ENCODE results near the gene MAN2B2. TPM values are rescaled to one million over a fixed set of nuclear protein-coding genes. Genes with fewer than 3 reads are reported as not detected.
A peak's percentile ranks its signal among the peaks of the same experiment; 100 is the strongest.

Gene MAN2B2
- 10 to 100 TPM; 14.1 to 33.7 (median 27.0) TPM for total RNA-seq

- peak; percentile 78 to 97 for DNase-seq (ENCODE audit: low spot score in 2 of 2)
- WGBS, 2 donors: 0 to 1% methylated on average over 21 to 36 of the region's 62 CpGs
- intact Hi-C loops (cut with DNase I; ENCODE audit: low total_unique reads): no loop called here
- H3K4me3 ChIP-seq (ENCODE audit: low read depth, poor library complexity, severe bottlenecking): peak within 1 kb of the TSS; percentile 86
- TF ChIP-seq POLR2A (IDR thresholded peaks at IDR 0.05) (no peak), CTCF (IDR thresholded peaks at IDR 0.05) (no peak)
Observed at GRCh38 chr4:6574747-6575502, at the start of gene MAN2B2. Gene MAN2B2, plus strand, starts transcription at chr4:6575189. Its CDS starts 22 bp downstream, at chr4:6575211.

- H3K4me3 ChIP-seq (ENCODE audit: low read depth, poor library complexity, severe bottlenecking): no peak overlapping the region
- no peak for DNase-seq (ENCODE audit: low spot score in 2 of 2)
- no peak for TF ChIP-seq POLR2A (IDR thresholded peaks at IDR 0.05)
- no peak for TF ChIP-seq CTCF (IDR thresholded peaks at IDR 0.05)
- WGBS, 2 donors: 88 to 92% methylated on average over 9 of the region's 9 CpGs
- intact Hi-C loops (cut with DNase I; ENCODE audit: low total_unique reads): no loop called here
Observed at GRCh38 chr4:6525474-6525873, 49.5 kb upstream of the MAN2B2 start.

GRCh38 chr4:6526156-6526555 is 48.8 kb upstream of the MAN2B2 start:
- intact Hi-C loops (cut with DNase I; ENCODE audit: low total_unique reads): no loop called here
- no peak overlapping the region for H3K4me3 ChIP-seq (ENCODE audit: low read depth, poor library complexity, severe bottlenecking)
- WGBS, 2 donors: 73 to 74% methylated on average over 5 of the region's 5 CpGs
- TF ChIP-seq POLR2A (IDR thresholded peaks at IDR 0.05) (no peak), CTCF (IDR thresholded peaks at IDR 0.05) (no peak)
- DNase-seq (ENCODE audit: low spot score in 2 of 2): no peak

- 63 to 68% methylated on average over 9 of the region's 9 CpGs for WGBS, 2 donors
- H3K4me3 ChIP-seq (ENCODE audit: low read depth, poor library complexity, severe bottlenecking): no peak overlapping the region
- DNase-seq (ENCODE audit: low spot score in 2 of 2): no peak
- intact Hi-C loops (cut with DNase I; ENCODE audit: low total_unique reads): no loop called here
- TF ChIP-seq CTCF (IDR thresholded peaks at IDR 0.05): no peak
- TF ChIP-seq POLR2A (IDR thresholded peaks at IDR 0.05): no peak
Observed at GRCh38 chr4:6526671-6527091, 48.3 kb upstream of the MAN2B2 start.

DNA sequence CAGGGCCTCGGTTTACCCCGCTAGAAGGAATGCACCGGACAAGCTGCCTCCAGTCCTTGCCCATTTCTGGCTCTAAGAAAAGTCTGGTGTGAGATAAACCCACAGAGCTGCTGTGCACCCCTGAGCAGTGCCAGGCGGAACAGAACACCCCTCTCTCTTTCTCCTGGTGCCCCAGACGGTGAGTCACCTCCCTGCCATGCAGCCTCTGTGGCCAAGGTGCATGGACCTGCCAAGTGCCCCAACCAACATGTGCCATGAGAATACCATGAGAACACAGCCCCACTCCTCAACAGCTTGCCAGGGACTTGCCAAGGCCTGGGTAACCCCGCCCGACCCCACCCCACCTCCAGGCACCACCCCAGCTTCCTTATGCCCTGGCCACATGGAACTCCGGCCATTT is 47.7 kb upstream of the MAN2B2 start:
- no peak overlapping the region for H3K4me3 ChIP-seq (ENCODE audit: low read depth, poor library complexity, severe bottlenecking)

More for the DNA sequence above, 47.7 kb upstream of the MAN2B2 start:
- DNase-seq (ENCODE audit: low spot score in 2 of 2): no peak
- WGBS, 2 donors: 72 to 74% methylated on average over 8 of the region's 8 CpGs
- intact Hi-C loops (cut with DNase I; ENCODE audit: low total_unique reads): no loop called here
- TF ChIP-seq POLR2A (IDR thresholded peaks at IDR 0.05) (no peak), CTCF (IDR thresholded peaks at IDR 0.05) (no peak)

All from lower leg skin (tissue), 4 donors.